Common myeloid progenitor, CD34-positive (primary cell): ENCODE data around the gene TMEM18.

Source experiments
- CTCF ChIA-PET: fragments of 350-600 bp; sonication (Branson Sonifier 250); formaldehyde crosslinking; loops from one replicate; lab custom pipeline; 2021; ENCODE audit warnings: antibody characterized with exemption; lab: Charles Lee
- POLR2A ChIA-PET: fragments of 350-600 bp; sonication (Branson Sonifier 250); formaldehyde crosslinking; loops from one replicate; lab custom pipeline; 2021; ENCODE audit warnings: antibody characterized with exemption; lab: Charles Lee
- DNase-seq, 3 donors: peaks; one replicate each; pipeline versions ENCODE4 v3.0.0 to v3.0.0-alpha.2; 2013
- H3K27ac ChIP-seq, 2 experiments: 1 replicate in 1 of 2; 2 replicates in 1 of 2; pipeline ENCODE4 v1.7.0; 2013; ENCODE audit warnings: inconsistent platforms in 2 of 2, low read length in 2 of 2, mild to moderate bottlenecking in 2 of 2, low read depth in 1 of 2, moderate library complexity in 1 of 2; ENCODE audit not compliant: severe bottlenecking in 2 of 2, insufficient read depth in 1 of 2, poor library complexity in 1 of 2
- H3K27me3 ChIP-seq, 5 experiments: replicated peaks in 2 of 5; 1 replicate in 3 of 5; 2 replicates in 2 of 5; pipeline versions ENCODE4 v1.6.1 to v1.7.0; 2013; ENCODE audit warnings: low read length in 4 of 5, mild to moderate bottlenecking in 2 of 5, moderate library complexity in 2 of 5, inconsistent platforms in 1 of 5; ENCODE audit not compliant: insufficient read depth in 5 of 5, control insufficient read depth in 4 of 5
- H3K36me3 ChIP-seq, 4 experiments: 1 replicate in 2 of 4; 2 replicates in 2 of 4; pipeline versions ENCODE4 v1.6.1 to v1.7.0; 2013; ENCODE audit warnings: low read length in 3 of 4, control low read depth in 1 of 4, mild to moderate bottlenecking in 1 of 4; ENCODE audit not compliant: control insufficient read depth in 4 of 4, insufficient read depth in 4 of 4
- H3K4me1 ChIP-seq, 4 experiments: 1 replicate in 3 of 4; 2 replicates in 1 of 4; pipeline versions ENCODE4 v1.6.1 to v1.7.1; 2013; ENCODE audit warnings: low read length in 3 of 4, mild to moderate bottlenecking in 3 of 4, control low read depth in 1 of 4, inconsistent platforms in 1 of 4, moderate library complexity in 1 of 4; ENCODE audit not compliant: control insufficient read depth in 4 of 4, insufficient read depth in 4 of 4; ENCODE audit errors: control extremely low read depth in 1 of 4
- H3K4me3 ChIP-seq, 7 experiments: 1 replicate in 4 of 7; 2 replicates in 3 of 7; pipeline versions ENCODE4 v1.5.1 to v1.7.0; 2013; ENCODE audit warnings: mild to moderate bottlenecking in 7 of 7, low read length in 6 of 7, moderate library complexity in 6 of 7, inconsistent platforms in 2 of 7, low read depth in 2 of 7, control low read depth in 1 of 7; ENCODE audit not compliant: insufficient read depth in 4 of 7, control insufficient read depth in 1 of 7; ENCODE audit errors: extremely low read depth in 1 of 7
- H3K9me3 ChIP-seq, 5 experiments: 1 replicate in 4 of 5; 2 replicates in 1 of 5; pipeline versions ENCODE4 v1.6.1 to v1.7.1; 2013; ENCODE audit warnings: low read length in 4 of 5, mild to moderate bottlenecking in 2 of 5, inconsistent platforms in 1 of 5, low read depth in 1 of 5, moderate library complexity in 1 of 5; ENCODE audit not compliant: control insufficient read depth in 4 of 5, insufficient read depth in 2 of 5; ENCODE audit errors: control extremely low read depth in 1 of 5
- WGBS: methylation state at CpG from one replicate; pipeline ENCODE4 v1.1.5; 2013; ENCODE audit not compliant: insufficient coverage; 5-methylcytosine and 5-hydroxymethylcytosine counted together

The TMEM18 gene

DNA sequence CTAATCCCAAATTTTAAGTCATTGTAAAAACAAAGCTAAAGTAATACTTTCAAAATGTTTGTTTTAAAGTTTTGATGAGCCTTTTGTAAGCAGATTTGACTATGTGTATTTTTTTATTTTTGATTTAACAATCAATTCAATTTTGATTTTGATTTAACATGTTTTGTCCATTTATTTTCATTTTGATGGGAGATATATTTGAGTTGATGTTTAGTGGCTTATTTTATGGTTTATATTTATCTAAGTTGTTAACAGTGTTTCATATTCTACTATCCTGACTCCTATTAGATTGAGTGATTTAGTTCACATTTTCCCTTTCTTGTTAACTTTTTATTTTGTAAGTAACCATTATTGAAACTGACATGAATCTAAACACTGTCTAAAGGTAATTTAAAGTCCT, 44.7 kb downstream of the TMEM18 start:
- no peak for DNase-seq
- Histone ChIP-seq H3K27ac (no peak overlapping the region), H3K9me3 (peaks cover 0 to 2% (median 0%) of the 10 kb centered on the region in 5 experiments), H3K4me1 (peaks cover 0 to 7% (median 4%) of the 10 kb centered on the region in 4 experiments), H3K36me3 (no peaks in the 10 kb centered on the region), H3K27me3 (peaks cover 0 to 6% (median 3%) of the 10 kb centered on the region in 5 experiments), H3K4me3 (no peak overlapping the region)
- CTCF ChIA-PET: no interaction called here
- POLR2A ChIA-PET: no interaction called here

DNA sequence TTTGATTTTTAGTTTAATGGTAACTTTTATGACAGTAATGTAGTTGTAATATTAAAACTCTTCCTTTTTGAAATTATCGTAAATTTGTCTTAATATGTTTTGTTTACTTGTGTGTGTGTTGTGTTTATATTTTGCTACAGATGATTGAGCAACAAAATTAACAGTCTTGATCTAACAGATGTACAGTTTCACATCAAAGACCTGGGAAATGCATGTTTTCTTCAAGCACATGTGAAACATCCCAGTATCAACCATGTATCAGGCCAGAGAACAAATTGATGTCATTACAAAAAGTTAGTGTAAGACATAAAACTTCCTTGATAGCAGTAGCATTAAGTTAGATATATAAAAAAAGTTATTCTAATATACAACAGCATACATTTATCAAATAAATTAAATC, 45.5 kb downstream of the TMEM18 start:
- Histone ChIP-seq H3K36me3 (no peaks in the 10 kb centered on the region), H3K27ac (no peak overlapping the region), H3K9me3 (peaks cover 0 to 2% (median 0%) of the 10 kb centered on the region in 5 experiments), H3K27me3 (peaks cover 0 to 6% (median 3%) of the 10 kb centered on the region in 5 experiments), H3K4me3 (no peak overlapping the region), H3K4me1 (peaks cover 0 to 5% (median 2%) of the 10 kb centered on the region in 4 experiments)
- WGBS: no CpG with 5 or more reads among the region's 1 CpG
- ChIA-PET CTCF (no interaction called here), POLR2A (no interaction called here)
- DNase-seq: no peak

DNA sequence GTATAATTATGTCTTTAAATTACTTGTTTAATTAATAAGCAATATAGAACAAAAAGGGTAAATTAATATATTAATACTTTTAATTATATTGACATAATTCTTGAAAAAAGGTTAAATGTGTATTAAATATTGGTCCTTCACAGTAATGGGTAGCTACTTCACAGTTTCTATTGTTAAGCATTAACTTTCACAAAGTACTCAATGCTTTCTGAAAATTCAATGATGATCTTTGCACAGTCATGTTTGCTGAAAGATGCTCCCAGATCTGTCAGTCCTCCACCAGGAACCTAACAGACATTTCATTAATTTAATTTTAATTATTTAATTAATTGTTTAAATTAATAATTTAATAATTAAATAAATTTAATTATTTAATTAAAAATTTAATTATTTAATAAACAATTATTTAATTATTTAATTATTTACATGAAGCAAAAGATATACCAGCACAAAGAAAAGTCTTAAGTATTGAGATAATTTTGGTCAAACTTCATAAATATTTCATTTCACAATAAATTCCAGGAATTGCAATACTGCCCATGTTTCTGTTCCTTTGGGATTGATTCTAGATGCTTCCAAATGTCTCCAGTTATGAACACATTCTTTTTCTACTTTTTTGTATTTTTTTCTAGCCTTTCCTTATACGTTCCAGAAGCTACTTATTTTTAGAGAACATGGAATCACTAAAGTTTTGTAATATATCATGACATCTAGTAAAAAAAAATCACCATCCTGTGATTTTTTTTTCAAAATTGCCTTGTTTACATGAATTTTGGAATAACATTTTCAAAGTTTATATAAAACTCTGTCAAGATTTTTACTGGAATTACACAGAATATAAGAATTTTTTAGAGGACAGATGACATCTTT, 46.5 kb downstream of the TMEM18 start:
- WGBS: no CpG with 5 or more reads among the region's 1 CpG
- CTCF ChIA-PET: no interaction called here
- H3K36me3 ChIP-seq: no peaks in the 10 kb centered on the region
- peaks cover 0 to 2% (median 0%) of the 10 kb centered on the region in 5 experiments for H3K9me3 ChIP-seq
- H3K4me1 ChIP-seq: no peaks in the 10 kb centered on the region
- POLR2A ChIA-PET: no interaction called here
- peaks cover 0 to 4% (median 0%) of the 10 kb centered on the region in 5 experiments for H3K27me3 ChIP-seq
- H3K27ac ChIP-seq: no peak overlapping the region
- no peak overlapping the region for H3K4me3 ChIP-seq
- DNase-seq: no peak

DNA sequence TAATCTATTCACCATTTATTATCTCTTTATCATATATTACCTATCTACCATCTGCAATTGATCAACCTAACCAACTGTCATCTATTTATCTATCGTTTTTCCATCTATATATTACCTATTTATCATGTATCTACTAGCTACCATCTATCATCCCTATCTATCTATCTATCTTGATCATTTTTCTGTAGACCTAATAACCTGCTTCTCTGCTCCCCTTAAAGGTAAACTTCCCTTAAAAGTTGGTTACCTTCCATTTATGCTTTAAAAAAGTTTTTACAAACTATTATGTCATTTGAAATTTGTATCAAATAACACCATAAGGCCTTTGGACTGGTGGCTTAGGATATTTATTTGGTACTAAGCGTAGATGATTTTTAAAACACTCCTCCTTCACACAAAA, 47.2 kb downstream of the TMEM18 start:
- Histone ChIP-seq H3K4me3 (no peak overlapping the region), H3K27ac (no peak overlapping the region), H3K9me3 (peaks cover 0 to 2% (median 0%) of the 10 kb centered on the region in 5 experiments), H3K36me3 (no peaks in the 10 kb centered on the region), H3K27me3 (peaks cover 0 to 4% (median 0%) of the 10 kb centered on the region in 5 experiments), H3K4me1 (no peaks in the 10 kb centered on the region)
- ChIA-PET CTCF (no interaction called here), POLR2A (no interaction called here)
- DNase-seq: no peak
- 100% methylated on average over 1 of the region's 2 CpGs for WGBS

DNA sequence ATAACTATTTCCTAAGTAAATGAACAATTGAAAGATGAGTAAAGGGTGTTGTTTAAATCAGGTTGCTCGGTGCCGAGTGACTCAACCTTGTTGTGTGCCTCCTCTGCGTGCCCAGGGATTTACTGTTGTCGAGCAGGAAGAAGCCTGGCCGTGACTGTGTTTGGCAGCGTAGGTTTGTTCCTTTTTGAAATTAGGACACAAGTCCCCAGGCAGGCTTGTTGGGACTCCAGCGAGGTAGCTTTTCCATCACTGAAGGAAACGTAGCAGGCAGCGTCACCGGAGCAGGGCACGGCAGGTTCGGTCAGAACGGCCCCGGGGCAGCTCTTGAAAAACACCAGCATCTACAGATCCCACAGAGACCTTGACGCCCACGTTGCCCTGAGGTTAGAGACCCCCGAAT, 48.6 kb downstream of the TMEM18 start:
- Histone ChIP-seq H3K4me3 (no peak overlapping the region), H3K4me1 (no peaks in the 10 kb centered on the region), H3K27ac (no peak overlapping the region), H3K27me3 (peaks cover 0 to 4% (median 3%) of the 10 kb centered on the region in 5 experiments), H3K9me3 (peaks cover 0 to 2% (median 0%) of the 10 kb centered on the region in 5 experiments), H3K36me3 (no peaks in the 10 kb centered on the region)
- peak in 2 of 3 donors; percentile 23 to 24 for DNase-seq
- WGBS: 83% methylated on average over 15 of the region's 17 CpGs
- POLR2A ChIA-PET: no interaction called here
- CTCF ChIA-PET: no interaction called here

DNA sequence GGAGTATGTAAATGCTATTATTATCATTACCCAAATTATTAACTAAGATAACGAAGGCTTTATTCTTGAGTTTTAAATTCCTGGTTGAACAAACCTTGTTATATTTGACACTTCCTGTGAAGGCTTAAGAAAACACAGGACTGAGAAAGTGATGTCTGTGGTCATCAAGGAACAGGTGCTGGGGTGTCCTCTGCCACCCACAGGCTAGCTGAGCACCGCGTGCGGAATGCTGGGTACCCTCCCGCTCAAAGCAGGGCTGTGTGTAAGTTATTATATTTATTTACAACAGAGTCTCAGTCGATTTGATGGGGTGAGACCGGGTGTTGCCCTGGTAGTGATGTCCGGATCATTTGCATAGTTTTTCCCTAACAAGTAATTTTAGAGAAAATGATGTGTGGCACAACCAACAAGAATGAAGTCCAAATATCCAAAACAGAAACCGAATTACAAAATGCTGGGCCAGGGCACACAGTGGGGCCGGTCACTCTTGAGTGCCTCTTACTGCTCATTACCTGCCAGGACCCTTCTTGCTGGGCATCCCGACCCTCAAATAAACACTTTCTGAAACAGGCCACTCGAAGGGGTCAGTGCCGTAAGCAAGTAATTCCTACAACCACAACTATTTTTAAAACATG, 49.2 kb downstream of the TMEM18 start:
- DNase-seq: no peak
- ChIA-PET POLR2A (no interaction called here), CTCF (no interaction called here)
- Histone ChIP-seq H3K4me3 (no peak overlapping the region), H3K9me3 (peaks cover 0 to 2% (median 0%) of the 10 kb centered on the region in 5 experiments), H3K4me1 (no peaks in the 10 kb centered on the region), H3K27ac (no peak overlapping the region), H3K27me3 (peaks cover 0 to 4% (median 3%) of the 10 kb centered on the region in 5 experiments), H3K36me3 (no peaks in the 10 kb centered on the region)
- 97% methylated on average over 4 of the region's 13 CpGs for WGBS

DNA sequence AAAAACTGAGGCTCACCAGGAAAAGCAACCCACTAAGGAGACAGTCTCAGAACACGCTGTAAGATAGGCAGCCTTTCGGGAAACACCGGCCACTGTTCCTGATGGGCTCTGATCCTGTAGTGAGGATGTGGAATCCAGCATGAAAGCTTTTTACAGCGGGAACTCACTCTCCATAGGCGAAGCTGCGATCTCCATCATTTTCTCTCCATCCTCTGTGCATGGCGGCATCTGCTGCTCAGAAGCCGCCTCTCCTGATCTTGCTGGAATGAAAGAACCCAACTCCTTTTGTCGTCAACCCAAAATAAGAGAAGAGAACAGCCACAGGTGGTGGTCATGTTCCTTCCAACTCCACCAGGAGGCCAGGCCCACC, 49.9 kb downstream of the TMEM18 start:
- 96% methylated on average over 9 of the region's 9 CpGs for WGBS
- H3K27ac ChIP-seq: no peak overlapping the region
- no peak for DNase-seq
- peaks cover 0 to 2% (median 0%) of the 10 kb centered on the region in 5 experiments for H3K9me3 ChIP-seq
- CTCF ChIA-PET: no interaction called here
- POLR2A ChIA-PET: no interaction called here
- no peak overlapping the region for H3K4me3 ChIP-seq
- no peaks in the 10 kb centered on the region for H3K4me1 ChIP-seq
- H3K36me3 ChIP-seq: no peaks in the 10 kb centered on the region
- peaks cover 0 to 4% (median 3%) of the 10 kb centered on the region in 5 experiments for H3K27me3 ChIP-seq
